IMR-90 (cell line): ENCODE data around the gene ALDOC. TPM values are rescaled to one million over a fixed set of nuclear protein-coding genes. Genes with fewer than 3 reads are reported as not detected.

Source experiments
- ATAC-seq: fragments of 200-7000 bp; cut with Tn5 transposase; 2 replicates; pipeline ENCODE4 v1.9.1; 2020; ENCODE audit warnings: low read depth, mild to moderate bottlenecking, moderate library complexity
- BruUV-seq: library from RNA; stranded (reverse); fragments of 400-500 nt; replicated peaks from 2 replicates; lab custom pipeline; 2021; lab: Mats Ljungman, UMichigan
- CTCF ChIA-PET: fragments of 300-600 bp; formaldehyde crosslinking; extraction: SDS; loops from one replicate; lab custom pipeline; 2021; ENCODE audit warnings: antibody characterized with exemption; lab: Yijun Ruan, JAX
- POLR2A ChIA-PET: fragments of 300-600 bp; sonication (Branson Sonifier 250); formaldehyde crosslinking; loops from one replicate; lab custom pipeline; 2022; ENCODE audit warnings: antibody characterized with exemption; ENCODE audit not compliant: unreplicated experiment; lab: Charles Lee
- DNase-seq: peaks from one replicate; pipeline ENCODE4 v3.0.0; 2013
- H2AFZ ChIP-seq: replicated peaks from 2 replicates; pipeline ENCODE3; 2013; ENCODE audit warnings: low read length, mild to moderate bottlenecking; ENCODE audit not compliant: poor library complexity
- H2AK5ac ChIP-seq: 2 replicates; pipeline ENCODE4 v1.6.1; 2013; ENCODE audit warnings: low read depth, low read length, inconsistent platforms
- H2AK9ac ChIP-seq: replicated peaks from 2 replicates; pipeline ENCODE3; 2013; ENCODE audit warnings: mild to moderate bottlenecking, low read depth, low read length, moderate library complexity; ENCODE audit not compliant: poor library complexity
- H2BK120ac ChIP-seq: 2 replicates; pipeline ENCODE4 v1.6.1; 2013; ENCODE audit warnings: low read depth, low read length, inconsistent platforms
- H2BK15ac ChIP-seq: 3 replicates; pipeline ENCODE4 v1.6.1; 2013; ENCODE audit warnings: low read depth, low read length, inconsistent platforms
- H2BK20ac ChIP-seq: 2 replicates; pipeline ENCODE4 v1.6.1; 2013; ENCODE audit warnings: low read depth, mild to moderate bottlenecking, inconsistent platforms, low read length, moderate library complexity
- H2BK5ac ChIP-seq: 2 replicates; pipeline ENCODE4 v1.6.1; 2013; ENCODE audit warnings: mild to moderate bottlenecking, low read depth, low read length, inconsistent platforms; ENCODE audit not compliant: poor library complexity, severe bottlenecking
- H3K14ac ChIP-seq: replicated peaks from 2 replicates; pipeline ENCODE4 v1.6.1; 2013; ENCODE audit warnings: low read depth, low read length, inconsistent platforms
- H3K18ac ChIP-seq: 2 replicates; pipeline ENCODE4 v1.6.1; 2013; ENCODE audit warnings: low read depth, low read length, control low read depth
- H3K23ac ChIP-seq: 2 replicates; pipeline ENCODE4 v1.6.1; 2013; ENCODE audit warnings: low read depth, low read length, inconsistent platforms
- H3K27ac ChIP-seq: 2 replicates; pipeline ENCODE4 v1.5.1; 2013; ENCODE audit warnings: mild to moderate bottlenecking, control low read depth, low read length; ENCODE audit not compliant: insufficient read depth
- H3K27me3 ChIP-seq: 2 replicates; pipeline ENCODE4 v1.6.1; 2013; ENCODE audit warnings: low read length; ENCODE audit not compliant: control insufficient read depth, insufficient read depth
- H3K36me3 ChIP-seq: 2 replicates; pipeline ENCODE4 v1.6.1; 2013; ENCODE audit warnings: low read length, mixed read lengths; ENCODE audit not compliant: control insufficient read depth, insufficient read depth
- H3K4ac ChIP-seq: 2 replicates; pipeline ENCODE4 v1.6.1; 2013; ENCODE audit warnings: low read depth, low read length, inconsistent platforms
- H3K4me1 ChIP-seq: 2 replicates; pipeline ENCODE4 v1.6.1; 2013; ENCODE audit warnings: low read length, mixed read lengths; ENCODE audit not compliant: control insufficient read depth, insufficient read depth
- H3K4me2 ChIP-seq: 2 replicates; pipeline ENCODE4 v1.6.1; 2013; ENCODE audit warnings: low read depth, mild to moderate bottlenecking, control low read depth, low read length, moderate library complexity
- H3K4me3 ChIP-seq: 2 replicates; pipeline ENCODE4 v1.5.1; 2013; ENCODE audit warnings: low read depth, mild to moderate bottlenecking, control low read depth, low read length, moderate library complexity; ENCODE audit not compliant: insufficient read depth
- H3K56ac ChIP-seq: 2 replicates; pipeline ENCODE4 v1.6.1; 2013; ENCODE audit warnings: low read length, inconsistent platforms; ENCODE audit not compliant: insufficient read depth; ENCODE audit errors: extremely low read depth
- H3K79me1 ChIP-seq, 2 experiments: 2 replicates each; pipeline ENCODE4 v1.6.1; 2013; ENCODE audit warnings: low read length in 2 of 2, inconsistent platforms in 1 of 2, low read depth in 1 of 2
- H3K9ac ChIP-seq: 2 replicates; pipeline ENCODE4 v1.6.1; 2013; ENCODE audit warnings: low read depth, low read length, control low read depth
- H3K9me1 ChIP-seq: 2 replicates; pipeline ENCODE4 v1.6.1; 2013; ENCODE audit warnings: low read length, inconsistent platforms; ENCODE audit not compliant: insufficient read depth
- H3K9me3 ChIP-seq: 2 replicates; pipeline ENCODE4 v1.6.1; 2013; ENCODE audit warnings: low read length; ENCODE audit not compliant: control insufficient read depth, insufficient read depth
- H4K20me1 ChIP-seq: 2 replicates; pipeline ENCODE4 v1.6.1; 2013; ENCODE audit warnings: low read length, inconsistent platforms; ENCODE audit not compliant: insufficient read depth
- H4K5ac ChIP-seq: 2 replicates; pipeline ENCODE4 v1.6.1; 2013; ENCODE audit warnings: mild to moderate bottlenecking, low read depth, low read length, control low read depth
- H4K8ac ChIP-seq, 2 experiments: 2 replicates each; pipeline ENCODE4 v1.6.1; 2013; ENCODE audit warnings: low read depth in 2 of 2, low read length in 2 of 2, control low read depth in 1 of 2, inconsistent platforms in 1 of 2
- H4K91ac ChIP-seq: 2 replicates; pipeline ENCODE4 v1.6.1; 2013; ENCODE audit warnings: low read depth, low read length, inconsistent platforms; ENCODE audit not compliant: insufficient read depth
- CHD1 ChIP-seq: IDR thresholded peaks from 2 replicates; pipeline ENCODE4 v1.6.1; 2012; ENCODE audit warnings: low read depth, low read length, improper control_type of control experiment
- CTCF ChIP-seq: conservative IDR thresholded peaks from 2 replicates; pipeline ENCODE4 v1.5.1; 2012; ENCODE audit warnings: mild to moderate bottlenecking, low read depth, low read length, improper control_type of control experiment
- RFX5 ChIP-seq: IDR thresholded peaks from 2 replicates; pipeline ENCODE4 v1.8.0; 2012; ENCODE audit warnings: low read depth, mild to moderate bottlenecking, low read length, moderate library complexity
- WGBS, 2 experiments: methylation state at CpG; one replicate each; pipeline versions ENCODE4 v1.1.5 to v1.1.7; 2013; ENCODE audit warnings: missing lambda C conversion rate in 2 of 2; ENCODE audit not compliant: insufficient read length in 1 of 2; ENCODE audit errors: extremely low coverage in 2 of 2; 5-methylcytosine and 5-hydroxymethylcytosine counted together
- dilution Hi-C: fragments of 300-500 bp; cut with HindIII; formaldehyde crosslinking; loops from one replicate; pipeline ENCODE4 v1.14.3; 2018; ENCODE audit warnings: low sequenced_read_pairs; ENCODE audit not compliant: unreplicated experiment
- in situ Hi-C: fragments of 300-500 bp; cut with MboI; formaldehyde crosslinking; loops from 3 replicates; pipeline ENCODE4 v1.14.3; 2019; ENCODE audit warnings: low sequenced_read_pairs, inconsistent platforms, mixed read lengths
- intact Hi-C: fragments of 100-400 bp; cut with micrococcal nuclease; formaldehyde crosslinking; loops from 2 replicates; pipeline ENCODE4 v1.10.0; 2022
- polyA plus RNA-seq, 3 experiments: library from polyadenylated mRNA; depleted of rRNA; stranded (reverse); fragments of >200 nt; gene quantifications; 2 replicates each; pipeline ENCODE4 v1.2.3, GENCODE V29; 2012; ENCODE audit warnings: low replicate concordance in 1 of 3
- total RNA-seq: library from RNA; depleted of rRNA; stranded (reverse); fragments of >200 nt; gene quantifications from 2 replicates; pipeline ENCODE4 v1.2.3, GENCODE V29; 2012; rRNA removed

ALDOC gene
- total and polyA plus RNA-seq, 2 of the 4 experiments (the other 2 are of a cell fraction) = 47.0 to 69.7 TPM

GRCh38 chr17:28523186-28523585, 53.5 kb downstream of the ALDOC start:
- Histone ChIP-seq H3K4ac (no peak overlapping the region), H2BK15ac (no peak overlapping the region), H2BK5ac (no peak overlapping the region), H2BK20ac (no peak overlapping the region), H2AK5ac (no peak overlapping the region), H2AK9ac (no peak overlapping the region), H3K36me3 (no peaks in the 10 kb centered on the region), H2BK120ac (no peak overlapping the region), H3K18ac (no peak overlapping the region), H3K14ac (no peak overlapping the region), H3K79me1 (no peaks in the 10 kb centered on the region), H4K91ac (no peak overlapping the region), H4K20me1 (no peaks in the 10 kb centered on the region; the same call in 1 of the 2 replicates), H3K27ac (no peak overlapping the region), H3K9ac (no peak overlapping the region), H3K9me1 (peaks cover under 1% of the 10 kb centered on the region), H4K5ac (no peak overlapping the region), H3K4me1 (peaks cover 13% of the 10 kb centered on the region), H3K23ac (no peak overlapping the region), H3K4me2 (no peak overlapping the region), H3K27me3 (peaks cover 32% of the 10 kb centered on the region), H4K8ac (no peak overlapping the region), H3K4me3 (no peak overlapping the region), H2AFZ (no peak overlapping the region), H3K56ac (no peak overlapping the region), H3K9me3 (no peaks in the 10 kb centered on the region)
- ATAC-seq (no peak), DNase-seq (no peak)
- no TSS peak for BruUV-seq
- in situ Hi-C loops = no loop called here
- dilution Hi-C loops = no loop called here
- TF ChIP-seq CHD1 (no peak), CTCF (no peak), RFX5 (no peak)
- 55% methylated on average over 2 of the region's 6 CpGs; no CpG with 5 or more reads in 1 of the 2 experiments for WGBS, 2 experiments
- intact Hi-C loops = no loop called here
- POLR2A ChIA-PET = no interaction called here
- CTCF ChIA-PET = no interaction called here

Other genes starting within 250 kb of the ALDOC start
- 25.5 and 37.8 TPM in 2 replicates for gene IFT20, start 241.4 kb downstream of the ALDOC start, total RNA-seq
- 40.0 and 46.3 TPM in 2 replicates for gene IFT20, start 241.4 kb downstream of the ALDOC start, polyA plus RNA-seq (2012; rRNA removed)
- gene TNFAIP1, start 241.1 kb downstream of the ALDOC start, total RNA-seq = 45.3 and 49.1 TPM in 2 replicates
- 62.9 and 75.9 TPM in 2 replicates for gene TNFAIP1, start 241.1 kb downstream of the ALDOC start, polyA plus RNA-seq (2012; rRNA removed)
- gene POLDIP2, start 219.4 kb downstream of the ALDOC start, total RNA-seq = 58.3 and 66.7 TPM in 2 replicates
- gene POLDIP2, start 219.4 kb downstream of the ALDOC start, polyA plus RNA-seq (2012; rRNA removed) = 72.0 and 77.8 TPM in 2 replicates
- not detected in 2 replicates for gene SEBOX, start 211.7 kb downstream of the ALDOC start, total RNA-seq
- gene SEBOX, start 211.7 kb downstream of the ALDOC start, polyA plus RNA-seq (2012; rRNA removed) = not detected in 2 replicates
- gene VTN, start 206.6 kb downstream of the ALDOC start, total RNA-seq = under 0.01 and 0.18 TPM in 2 replicates
- gene VTN, start 206.6 kb downstream of the ALDOC start, polyA plus RNA-seq (2012; rRNA removed) = 0.89 and 1.0 TPM in 2 replicates
- gene SARM1, start 205.2 kb downstream of the ALDOC start, total RNA-seq = 2.5 and 3.4 TPM in 2 replicates
- 10.3 and 11.4 TPM in 2 replicates for gene SARM1, start 205.2 kb downstream of the ALDOC start, polyA plus RNA-seq (2012; rRNA removed)
- gene SLC46A1, start 170.7 kb downstream of the ALDOC start, total RNA-seq = 2.7 and 2.8 TPM in 2 replicates
- gene SLC46A1, start 170.7 kb downstream of the ALDOC start, polyA plus RNA-seq (2012; rRNA removed) = 3.9 and 4.0 TPM in 2 replicates
- not detected in 2 replicates for gene SLC13A2, start 103.3 kb downstream of the ALDOC start, total RNA-seq
- gene SLC13A2, start 103.3 kb downstream of the ALDOC start, polyA plus RNA-seq (2012; rRNA removed) = not detected in 2 replicates
- gene FOXN1, start 70.5 kb downstream of the ALDOC start, total RNA-seq = not detected in 2 replicates
- gene FOXN1, start 70.5 kb downstream of the ALDOC start, polyA plus RNA-seq (2012; rRNA removed) = not detected in 2 replicates
- 21.7 and 22.4 TPM in 2 replicates for gene UNC119, start 24.3 kb downstream of the ALDOC start, total RNA-seq
- 57.4 and 63.2 TPM in 2 replicates for gene UNC119, start 24.3 kb downstream of the ALDOC start, polyA plus RNA-seq (2012; rRNA removed)
- 27.5 and 28.7 TPM in 2 replicates for gene PIGS, start 5.4 kb downstream of the ALDOC start, total RNA-seq
- gene PIGS, start 5.4 kb downstream of the ALDOC start, polyA plus RNA-seq (2012; rRNA removed) = 77.9 and 78.9 TPM in 2 replicates
- gene SPAG5, start 22.1 kb upstream of the ALDOC start, total RNA-seq = 55.5 and 60.8 TPM in 2 replicates
- 40.3 and 47.3 TPM in 2 replicates for gene SPAG5, start 22.1 kb upstream of the ALDOC start, polyA plus RNA-seq (2012; rRNA removed)
- 2.2 and 2.8 TPM in 2 replicates for gene RSKR, start 37.3 kb upstream of the ALDOC start, total RNA-seq
- gene RSKR, start 37.3 kb upstream of the ALDOC start, polyA plus RNA-seq (2012; rRNA removed) = 5.9 and 6.8 TPM in 2 replicates
- 146 and 174 TPM in 2 replicates for gene BLTP2, start 68.3 kb upstream of the ALDOC start, total RNA-seq
- 42.3 and 49.0 TPM in 2 replicates for gene BLTP2, start 68.3 kb upstream of the ALDOC start, polyA plus RNA-seq (2012; rRNA removed)
- gene SDF2, start 85.0 kb upstream of the ALDOC start, total RNA-seq = 79.2 and 81.7 TPM in 2 replicates
- gene SDF2, start 85.0 kb upstream of the ALDOC start, polyA plus RNA-seq (2012; rRNA removed) = 76.0 and 80.8 TPM in 2 replicates
- 44.8 and 45.0 TPM in 2 replicates for gene SUPT6H, start 85.3 kb upstream of the ALDOC start, total RNA-seq
- 40.0 and 41.4 TPM in 2 replicates for gene SUPT6H, start 85.3 kb upstream of the ALDOC start, polyA plus RNA-seq (2012; rRNA removed)
- gene PROCA1, start 135.0 kb upstream of the ALDOC start, total RNA-seq = 0.28 and 0.36 TPM in 2 replicates
- 1.7 and 3.0 TPM in 2 replicates for gene PROCA1, start 135.0 kb upstream of the ALDOC start, polyA plus RNA-seq (2012; rRNA removed)
- gene RAB34, start 141.0 kb upstream of the ALDOC start, total RNA-seq = 304 and 351 TPM in 2 replicates
- 374 and 387 TPM in 2 replicates for gene RAB34, start 141.0 kb upstream of the ALDOC start, polyA plus RNA-seq (2012; rRNA removed)
- gene RPL23A, start 143.1 kb upstream of the ALDOC start, total RNA-seq = 572 and 596 TPM in 2 replicates
- 958 and 1,004 TPM in 2 replicates for gene RPL23A, start 143.1 kb upstream of the ALDOC start, polyA plus RNA-seq (2012; rRNA removed)
- 3.6 and 3.9 TPM in 2 replicates for gene TLCD1, start 149.3 kb upstream of the ALDOC start, total RNA-seq
- gene TLCD1, start 149.3 kb upstream of the ALDOC start, polyA plus RNA-seq (2012; rRNA removed) = 8.7 and 9.3 TPM in 2 replicates
- gene NEK8, start 151.9 kb upstream of the ALDOC start, total RNA-seq = 3.1 and 5.2 TPM in 2 replicates
- gene NEK8, start 151.9 kb upstream of the ALDOC start, polyA plus RNA-seq (2012; rRNA removed) = 4.1 and 4.6 TPM in 2 replicates
- gene TRAF4, start 167.1 kb upstream of the ALDOC start, total RNA-seq = 27.5 and 36.9 TPM in 2 replicates
- 63.2 and 75.6 TPM in 2 replicates for gene TRAF4, start 167.1 kb upstream of the ALDOC start, polyA plus RNA-seq (2012; rRNA removed)